ENCODE results near the gene LIG1.
"Not testable (repeated sequence)": the region's sequence is repeated elsewhere in the genome, so short reads cannot be mapped to it uniquely, and the experiment has no call there.

LIG1 gene

GRCh38 chr19:48085076-48085475, 85.1 kb downstream of the LIG1 start:
- DNase-seq (ENCODE audit: low read depth, low spot score), result no peak

GRCh38 chr19:48081106-48081505, 89.0 kb downstream of the LIG1 start:
- DNase-seq (ENCODE audit: low read depth, low spot score), result no peak

GRCh38 chr19:48070177-48070769, 99.9 kb downstream of the LIG1 start:
- DNase-seq (ENCODE audit: low read depth, low spot score), result not testable (repeated sequence)

GRCh38 chr19:48069435-48069834, 100.7 kb downstream of the LIG1 start:
- DNase-seq (ENCODE audit: low read depth, low spot score), result no peak

All from astrocyte of the hippocampus (primary cell).